Osteocyte (in vitro differentiated cells): ENCODE measurements around the gene MYO1A. TPM values are rescaled to one million over a fixed set of nuclear protein-coding genes. Genes with fewer than 3 reads are reported as not detected.
A peak's percentile ranks its signal among the peaks of the same experiment; 100 is the strongest.

Experiments used
- DNase-seq: peaks from one replicate; pipeline ENCODE4 v3.0.0; 2021; ENCODE audit warnings: mixed read lengths; ENCODE audit not compliant: unreplicated experiment; ENCODE audit errors: extremely low spot score
- H3K27ac Mint-ChIP-seq: one replicate; pipeline ENCODE4 v1.8.0; 2021; ENCODE audit warnings: mild to moderate bottlenecking, mixed read lengths; ENCODE audit not compliant: unreplicated experiment
- H3K27me3 Mint-ChIP-seq: one replicate; pipeline ENCODE4 v1.8.0; 2021; ENCODE audit warnings: mixed read lengths; ENCODE audit not compliant: unreplicated experiment
- H3K36me3 Mint-ChIP-seq: one replicate; pipeline ENCODE4 v1.8.0; 2021; ENCODE audit warnings: mixed read lengths; ENCODE audit not compliant: unreplicated experiment
- H3K4me1 Mint-ChIP-seq: one replicate; pipeline ENCODE4 v1.8.0; 2021; ENCODE audit warnings: mixed read lengths; ENCODE audit not compliant: unreplicated experiment
- H3K4me3 Mint-ChIP-seq: one replicate; pipeline ENCODE4 v1.8.0; 2021; ENCODE audit warnings: mild to moderate bottlenecking, moderate library complexity, mixed read lengths; ENCODE audit not compliant: unreplicated experiment
- H3K9me3 Mint-ChIP-seq: one replicate; pipeline ENCODE4 v1.8.0; 2021; ENCODE audit warnings: mixed read lengths; ENCODE audit not compliant: unreplicated experiment
- CTCF ChIP-seq: fragments of 200-600 bp; sonication (generic); IDR thresholded peaks from 2 replicates; pipeline ENCODE4 v1.5.0; 2021; ENCODE audit warnings: antibody characterized with exemption, mild to moderate bottlenecking, moderate library complexity
- total RNA-seq: library from RNA; stranded (reverse); gene quantifications from 2 replicates; pipeline ENCODE4 v1.2.1, GENCODE V29; 2021

Gene MYO1A
- total RNA-seq, 1 donor from 2014 or later = not detected

GRCh38 chr12:57011438-57012424 lies 38.2 kb downstream of the MYO1A start:
- TF ChIP-seq CTCF = no peak
- Mint-ChIP-seq H3K27ac (no peak overlapping the region), H3K36me3 (no peaks in the 10 kb centered on the region), H3K4me3 (no peak overlapping the region), H3K9me3 (no peaks in the 10 kb centered on the region), H3K27me3 (peaks cover 42% of the 10 kb centered on the region), H3K4me1 (peaks cover 11% of the 10 kb centered on the region)
- no peak for DNase-seq

DNA sequence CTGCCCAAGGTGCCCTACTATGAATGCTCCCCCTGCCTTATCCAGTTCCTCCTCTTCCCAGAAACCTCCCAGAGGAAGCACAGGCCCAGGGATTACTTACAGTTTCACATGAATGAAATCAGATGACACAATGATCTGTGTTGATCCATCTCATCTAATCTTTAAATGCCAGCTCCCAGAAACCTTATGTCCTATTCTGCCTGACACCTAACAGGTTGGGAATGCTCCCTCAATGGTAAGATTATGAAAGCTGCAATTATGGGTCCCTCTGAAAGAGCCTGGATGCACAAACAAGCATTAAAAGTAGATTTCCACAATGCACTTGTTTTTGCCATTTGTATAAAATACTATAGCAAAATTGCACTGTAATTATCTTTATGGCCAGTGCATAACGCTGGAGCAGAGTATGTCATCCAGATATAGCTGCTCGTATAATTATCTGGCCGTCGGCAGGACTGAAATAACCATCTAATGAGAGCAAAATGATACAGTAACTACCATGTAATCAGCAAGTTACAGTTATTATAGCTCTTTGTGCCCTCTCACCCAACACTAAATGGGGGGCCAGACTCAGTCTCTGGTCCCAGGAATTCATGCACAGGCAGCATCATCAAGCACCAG lies 39.2 kb downstream of the MYO1A start:
- Mint-ChIP-seq H3K4me3 (no peak overlapping the region), H3K27me3 (peaks cover 35% of the 10 kb centered on the region), H3K4me1 (peaks cover 14% of the 10 kb centered on the region), H3K27ac (no peak overlapping the region), H3K9me3 (no peaks in the 10 kb centered on the region), H3K36me3 (no peaks in the 10 kb centered on the region)
- no peak for TF ChIP-seq CTCF
- no peak for DNase-seq

- Mint-ChIP-seq H3K27ac (no peak overlapping the region), H3K4me3 (no peak overlapping the region), H3K4me1 (peaks cover 20% of the 10 kb centered on the region), H3K27me3 (peaks cover 29% of the 10 kb centered on the region), H3K36me3 (no peaks in the 10 kb centered on the region), H3K9me3 (no peaks in the 10 kb centered on the region)
- no peak for DNase-seq
- no peak for TF ChIP-seq CTCF
These were observed 39.8 kb downstream of the MYO1A start for GRCh38 chr12:57009949-57010626.

GRCh38 chr12:57008178-57008577 lies 41.8 kb downstream of the MYO1A start:
- no peaks in the 10 kb centered on the region for H3K9me3 Mint-ChIP-seq
- peak overlapping the region; percentile 33 for H3K4me3 Mint-ChIP-seq
- TF ChIP-seq CTCF = peak; percentile 70
- H3K27ac Mint-ChIP-seq = no peak overlapping the region
- DNase-seq = no peak
- H3K27me3 Mint-ChIP-seq = peaks cover 11% of the 10 kb centered on the region
- H3K4me1 Mint-ChIP-seq = peaks cover 22% of the 10 kb centered on the region
- H3K36me3 Mint-ChIP-seq = peaks cover 10% of the 10 kb centered on the region
